ENCODE data around the gene IGF2R. TPM values are rescaled to one million over a fixed set of nuclear protein-coding genes. Genes with fewer than 3 reads are reported as not detected.

IGF2R gene
- total RNA-seq, 1 experiment from 2014 or later: 75.3 TPM

- DNase-seq (ENCODE audit: low spot score) (no peak), ATAC-seq (no peak)
- H3K27me3 Mint-ChIP-seq (ENCODE audit: low read depth): no peaks in the 10 kb centered on the region
- H3K36me3 Mint-ChIP-seq: peaks cover 75% of the 10 kb centered on the region
- ChIA-PET CTCF (interaction anchor here (0.6 kb wide), 1 partner anchor 126 kb away, joined by 3 read pairs; no protein-coding TSS in a partner anchor), POLR2A (no interaction called here)
- H3K9me3 Mint-ChIP-seq: no peaks in the 10 kb centered on the region
- no peak for TF ChIP-seq CTCF (IDR thresholded peaks at IDR 0.05)
- TF ChIP-seq ZNF423 (CRISPR knock-in tag; IDR thresholded peaks at IDR 0.05): no peak
- TF ChIP-seq NFE2L1 (CRISPR knock-in tag; IDR thresholded peaks at IDR 0.05): no peak
- no peak for TF ChIP-seq ZNF671 (CRISPR knock-in tag; IDR thresholded peaks at IDR 0.05)
- TF ChIP-seq ZSCAN18 (CRISPR knock-in tag; IDR thresholded peaks at IDR 0.05): no peak
- TF ChIP-seq MLX (CRISPR knock-in tag; IDR thresholded peaks at IDR 0.05): no peak
- TF ChIP-seq GRHL2 (CRISPR knock-in tag; IDR thresholded peaks at IDR 0.05; ENCODE audit: insufficient replicate concordance, severe bottlenecking): no peak
- no peak for TF ChIP-seq CBFB (CRISPR knock-in tag; IDR thresholded peaks at IDR 0.05; ENCODE audit: low read depth)
- no peak for TF ChIP-seq ZNF121 (CRISPR knock-in tag; IDR thresholded peaks at IDR 0.05)
- no peak for TF ChIP-seq PRRX2 (CRISPR knock-in tag; IDR thresholded peaks at IDR 0.05)
- no peak for TF ChIP-seq STAT6 (CRISPR knock-in tag; conservative IDR thresholded peaks at IDR 0.05; ENCODE audit: low read depth)
- TF ChIP-seq JUN (CRISPR knock-in tag; IDR thresholded peaks at IDR 0.05): no peak
- TF ChIP-seq CREB1 (CRISPR knock-in tag; IDR thresholded peaks at IDR 0.05): no peak
- TF ChIP-seq ATF6 (CRISPR knock-in tag; IDR thresholded peaks at IDR 0.05): no peak
- no peak overlapping the region; the same call in 1 of the 2 replicates for H3K27ac Mint-ChIP-seq
- H3K4me1 Mint-ChIP-seq: no peaks in the 10 kb centered on the region
- no peak overlapping the region for H3K4me3 Mint-ChIP-seq
These were observed 86.5 kb downstream of the IGF2R start for GRCh38 chr6:160055378-160055777.

- ATAC-seq (no peak), DNase-seq (ENCODE audit: low spot score) (no peak)
- Mint-ChIP-seq H3K4me1 (no peaks in the 10 kb centered on the region), H3K27me3 (ENCODE audit: low read depth) (no peaks in the 10 kb centered on the region), H3K9me3 (no peaks in the 10 kb centered on the region), H3K4me3 (no peak overlapping the region), H3K36me3 (peaks cover 75% of the 10 kb centered on the region), H3K27ac (no peak overlapping the region)
- CTCF ChIA-PET: interaction anchor here (0.6 kb wide), 1 partner anchor 126 kb away, joined by 3 read pairs; no protein-coding TSS in a partner anchor
- POLR2A ChIA-PET: no interaction called here
- TF ChIP-seq ZNF281 (CRISPR knock-in tag; IDR thresholded peaks at IDR 0.05) (no peak), NR2C2 (CRISPR knock-in tag; IDR thresholded peaks at IDR 0.05) (no peak), ZNF512 (CRISPR knock-in tag; IDR thresholded peaks at IDR 0.05; ENCODE audit: borderline replicate concordance) (no peak), ESRRA (CRISPR knock-in tag; IDR thresholded peaks at IDR 0.05; ENCODE audit: borderline replicate concordance) (no peak), FOXJ3 (CRISPR knock-in tag; IDR thresholded peaks at IDR 0.05; ENCODE audit: borderline replicate concordance) (no peak), SMAD3 (CRISPR knock-in tag; IDR thresholded peaks at IDR 0.05; ENCODE audit: borderline replicate concordance) (no peak), ZMAT4 (CRISPR knock-in tag; IDR thresholded peaks at IDR 0.05) (no peak), CREM (CRISPR knock-in tag; IDR thresholded peaks at IDR 0.05) (no peak), MXD4 (CRISPR knock-in tag; IDR thresholded peaks at IDR 0.05; ENCODE audit: borderline replicate concordance) (no peak), ZNF671 (CRISPR knock-in tag; IDR thresholded peaks at IDR 0.05) (no peak)
These were observed 86.9 kb downstream of the IGF2R start for GRCh38 chr6:160055813-160056212.
